H1 (cell line): Measurements from ENCODE around the gene COL25A1. TPM values are rescaled to one million over a fixed set of nuclear protein-coding genes. Genes with fewer than 3 reads are reported as not detected.
A peak's percentile ranks its signal among the peaks of the same experiment; 100 is the strongest.

ENCODE experiments used
- CTCF ChIA-PET: fragments of 300-600 bp; sonication (Branson Sonifier 250); formaldehyde crosslinking; loops from one replicate; lab custom pipeline; 2021; ENCODE audit not compliant: partially characterized antibody; lab: Charles Lee
- POLR2A ChIA-PET: fragments of 300-600 bp; sonication (Branson Sonifier 250); formaldehyde crosslinking; loops from one replicate; lab custom pipeline; 2021; ENCODE audit warnings: inconsistent platforms; ENCODE audit not compliant: partially characterized antibody; lab: Charles Lee
- DNase-seq, 2 experiments: peaks; one replicate each; pipeline versions ENCODE4 v3.0.0 to v3.0.0-alpha.2; 2010 to 2022; ENCODE audit warnings: low spot score in 2 of 2, low read depth in 1 of 2, mixed read lengths in 1 of 2
- FAIRE-seq: peaks from 2 replicates; lab custom pipeline; 2011; peaks lifted over from hg19 to GRCh38; lab: Jason Lieb, UNC
- H2AFZ ChIP-seq: 2 replicates; pipeline ENCODE4 v1.8.1; 2012; ENCODE audit warnings: low read length, inconsistent platforms
- H2AK5ac ChIP-seq: 2 replicates; pipeline ENCODE4 v1.6.1; 2013; ENCODE audit warnings: low read depth, low read length
- H2BK120ac ChIP-seq: replicated peaks from 2 replicates; pipeline ENCODE3; 2013; ENCODE audit warnings: low read depth, low read length, inconsistent platforms
- H2BK12ac ChIP-seq: 2 replicates; pipeline ENCODE4 v1.6.1; 2013; ENCODE audit warnings: low read depth, low read length
- H2BK15ac ChIP-seq: 2 replicates; pipeline ENCODE4 v1.6.1; 2013; ENCODE audit warnings: low read length
- H2BK20ac ChIP-seq: 2 replicates; pipeline ENCODE4 v1.6.1; 2013; ENCODE audit warnings: low read length
- H2BK5ac ChIP-seq: 2 replicates; pipeline ENCODE4 v1.6.1; 2013; ENCODE audit warnings: low read depth, low read length
- H3K14ac ChIP-seq: 2 replicates; pipeline ENCODE4 v1.6.1; 2013; ENCODE audit warnings: inconsistent platforms; ENCODE audit not compliant: insufficient read length
- H3K18ac ChIP-seq: 2 replicates; pipeline ENCODE4 v1.6.1; 2013; ENCODE audit warnings: low read length; ENCODE audit errors: extremely low read depth
- H3K23ac ChIP-seq: 2 replicates; pipeline ENCODE4 v1.6.1; 2013; ENCODE audit warnings: inconsistent platforms; ENCODE audit not compliant: insufficient read length
- H3K23me2 ChIP-seq: 2 replicates; pipeline ENCODE4 v1.6.1; 2013; ENCODE audit warnings: low read depth, low read length
- H3K27ac ChIP-seq: 2 replicates; pipeline ENCODE4 v1.6.1; 2011; ENCODE audit warnings: low read depth, low read length, inconsistent platforms
- H3K27me3 ChIP-seq, 4 experiments: replicated peaks in 1 of 4; 1 replicate in 1 of 4; 2 replicates in 3 of 4; pipeline versions ENCODE4 v1.6.1 to v1.8.1; 2011 to 2013; ENCODE audit warnings: low read length in 3 of 4, mild to moderate bottlenecking in 3 of 4, inconsistent platforms in 2 of 4, mixed read lengths in 2 of 4, moderate library complexity in 1 of 4; ENCODE audit not compliant: control insufficient read depth in 3 of 4, insufficient read depth in 3 of 4; ENCODE audit errors: extremely low read depth in 1 of 4
- H3K36me3 ChIP-seq, 4 experiments: 2 replicates each; pipeline versions ENCODE4 v1.6.1 to v1.8.1; 2011 to 2013; ENCODE audit warnings: mild to moderate bottlenecking in 4 of 4, low read length in 3 of 4, moderate library complexity in 2 of 4, control low read depth in 1 of 4, inconsistent platforms in 1 of 4; ENCODE audit not compliant: insufficient read depth in 4 of 4, control insufficient read depth in 2 of 4
- H3K4ac ChIP-seq: replicated peaks from 2 replicates; pipeline ENCODE3; 2013; ENCODE audit warnings: low read length, low read depth, mixed read lengths, inconsistent platforms; ENCODE audit not compliant: insufficient read length
- H3K4me1 ChIP-seq, 4 experiments: replicated peaks in 1 of 4; 1 replicate in 1 of 4; 2 replicates in 3 of 4; pipeline versions ENCODE4 v1.6.1 to v1.8.1; 2011 to 2013; ENCODE audit warnings: low read length in 3 of 4, inconsistent platforms in 2 of 4, mixed read lengths in 1 of 4; ENCODE audit not compliant: insufficient read depth in 4 of 4, control insufficient read depth in 3 of 4
- H3K4me2 ChIP-seq, 2 experiments: 2 replicates each; pipeline versions ENCODE4 v1.6.1 to v1.8.1; 2011 to 2013; ENCODE audit warnings: low read depth in 2 of 2, low read length in 2 of 2, control low read depth in 1 of 2, inconsistent platforms in 1 of 2, mild to moderate bottlenecking in 1 of 2; ENCODE audit not compliant: insufficient read depth in 1 of 2
- H3K4me3 ChIP-seq, 4 experiments: fragments of 200-600, 300-600 bp in 1 of 4; sonication (generic), shearing (Covaris generic), sonication (Bioruptor Twin) in 1 of 4; 2 replicates each; pipeline versions ENCODE4 v1.5.1 to v1.8.1; 2011 to 2016; ENCODE audit warnings: low read length in 4 of 4, low read depth in 3 of 4, control low read depth in 2 of 4, inconsistent platforms in 2 of 4, mild to moderate bottlenecking in 2 of 4, mixed read lengths in 1 of 4, moderate library complexity in 1 of 4; ENCODE audit not compliant: insufficient read depth in 2 of 4; ENCODE audit errors: extremely low read depth in 1 of 4
- H3K56ac ChIP-seq: replicated peaks from 2 replicates; pipeline ENCODE3; 2013; ENCODE audit warnings: low read depth, mild to moderate bottlenecking, mixed read lengths, low read length, inconsistent platforms; ENCODE audit not compliant: insufficient read length
- H3K79me1 ChIP-seq: 2 replicates; pipeline ENCODE4 v1.6.1; 2013; ENCODE audit warnings: low read depth, low read length, control low read depth
- H3K79me2 ChIP-seq, 2 experiments: 2 replicates each; pipeline versions ENCODE4 v1.6.1 to v1.8.1; 2012 to 2013; ENCODE audit warnings: low read length in 2 of 2, mild to moderate bottlenecking in 2 of 2, inconsistent platforms in 1 of 2; ENCODE audit not compliant: insufficient read depth in 2 of 2, control insufficient read depth in 1 of 2
- H3K9ac ChIP-seq, 4 experiments: replicated peaks in 1 of 4; 1 replicate in 1 of 4; 2 replicates in 3 of 4; pipeline versions ENCODE4 v1.6.1 to v1.8.1; 2011 to 2013; ENCODE audit warnings: low read depth in 3 of 4, low read length in 3 of 4, control low read depth in 2 of 4, mild to moderate bottlenecking in 2 of 4, moderate library complexity in 2 of 4, inconsistent platforms in 1 of 4; ENCODE audit errors: extremely low read depth in 1 of 4
- H3K9me3 ChIP-seq, 2 experiments: 2 replicates each; pipeline versions ENCODE4 v1.6.1 to v1.8.1; 2012 to 2013; ENCODE audit warnings: mild to moderate bottlenecking in 2 of 2, moderate library complexity in 2 of 2, control low read depth in 1 of 2, inconsistent platforms in 1 of 2, low read depth in 1 of 2, low read length in 1 of 2, mixed read lengths in 1 of 2; ENCODE audit not compliant: insufficient read depth in 2 of 2
- H4K20me1 ChIP-seq, 2 experiments: replicated peaks in 1 of 2; 2 replicates each; pipeline versions ENCODE3 to v1.8.1; 2011 to 2013; ENCODE audit warnings: inconsistent platforms in 2 of 2, low read length in 2 of 2, mild to moderate bottlenecking in 1 of 2; ENCODE audit not compliant: insufficient read depth in 2 of 2, control insufficient read depth in 1 of 2
- H4K5ac ChIP-seq: 2 replicates; pipeline ENCODE4 v1.6.1; 2013; ENCODE audit warnings: low read length, low read depth, mixed read lengths, inconsistent platforms; ENCODE audit not compliant: insufficient read length
- H4K8ac ChIP-seq: 2 replicates; pipeline ENCODE4 v1.8.0; 2013; ENCODE audit warnings: mild to moderate bottlenecking, moderate library complexity, low read length, inconsistent platforms; ENCODE audit not compliant: insufficient read depth; ENCODE audit errors: extremely low read depth
- H4K91ac ChIP-seq: replicated peaks from 2 replicates; pipeline ENCODE3; 2013; ENCODE audit warnings: low read length, mixed read lengths, inconsistent platforms; ENCODE audit not compliant: insufficient read length
- JUND ChIP-seq: IDR thresholded peaks from 2 replicates; pipeline ENCODE4 v1.6.1; 2011; ENCODE audit warnings: mild to moderate bottlenecking, improper control_type of control experiment, low read length
- SIX5 ChIP-seq: IDR thresholded peaks from 2 replicates; pipeline ENCODE4 v1.6.1; 2011; ENCODE audit warnings: mild to moderate bottlenecking, low read depth, low read length
- TBP ChIP-seq: IDR thresholded peaks from 2 replicates; pipeline ENCODE4 v1.6.1; 2011; ENCODE audit warnings: low read depth, low read length, improper control_type of control experiment
- YY1 ChIP-seq: IDR thresholded peaks from 2 replicates; pipeline ENCODE4 v1.6.1; 2011; ENCODE audit warnings: low read depth, mild to moderate bottlenecking, low read length
- WGBS, 2 experiments: shearing (Covaris generic) in 1 of 2; methylation state at CpG; one replicate each; pipeline versions ENCODE4 v1.1.6 to v1.1.7; 2013 to 2015; ENCODE audit warnings: low lambda C conversion rate in 2 of 2, mixed read lengths in 2 of 2, inconsistent platforms in 1 of 2, low coverage in 1 of 2, missing lambda C conversion rate in 1 of 2; ENCODE audit not compliant: insufficient replicate concordance in 2 of 2, insufficient coverage in 1 of 2, insufficient read length in 1 of 2; ENCODE audit errors: extremely low coverage in 1 of 2, missing lambda C conversion rate in 1 of 2; 5-methylcytosine and 5-hydroxymethylcytosine counted together
- polyA plus RNA-seq, 7 experiments: library from polyadenylated mRNA; depleted of rRNA in 3 of 7; stranded (reverse) in 5 of 7; unstranded in 2 of 7; fragments of >200 nt in 5 of 7; fragments of 200-250 nt in 2 of 7; gene quantifications; 1 replicate in 5 of 7; 2 replicates in 1 of 7; 4 replicates in 1 of 7; pipeline versions ENCODE4 v1.2.1 to v1.2.3, GENCODE V29; 2011 to 2013; ENCODE audit warnings: missing spikeins in 2 of 7, mixed read lengths in 2 of 7
- total RNA-seq: library from RNA; stranded (reverse); fragmentation: NEBNext Ultra II Directional; extraction: Animal tissue kit (Norgen Biotek cat#: 25700); gene quantifications from 2 replicates; pipeline ENCODE4 v1.2.1, GENCODE V29; 2021

The COL25A1 gene
- total and polyA plus RNA-seq, 2 of the 8 experiments (the other 6 are each of a cell fraction or from before 2014, with no cell fraction given), result 1.1 to 8.3 TPM

GRCh38 chr4:109205186-109205585 is 97.3 kb downstream of the COL25A1 start:
- Histone ChIP-seq H4K8ac (no peak overlapping the region), H3K4me3 (no peak overlapping the region)
- POLR2A ChIA-PET, result no interaction called here

More at GRCh38 chr4:109205186-109205585, 97.3 kb downstream of the COL25A1 start:
- Histone ChIP-seq H3K56ac (no peak overlapping the region), H3K36me3 (no peaks in the 10 kb centered on the region), H2BK5ac (no peak overlapping the region), H3K14ac (no peak overlapping the region), H3K23me2 (no peaks in the 10 kb centered on the region), H3K4ac (no peak overlapping the region), H4K5ac (no peak overlapping the region), H3K9me3 (no peaks in the 10 kb centered on the region), H2BK15ac (no peak overlapping the region), H2BK12ac (no peak overlapping the region), H3K27me3 (no peaks in the 10 kb centered on the region), H3K23ac (no peak overlapping the region), H3K4me2 (no peak overlapping the region), H3K4me1 (peaks cover 0 to 3% (median 0%) of the 10 kb centered on the region in 4 experiments; a peak in 1 of 7 replicates), H2AFZ (no peak overlapping the region), H3K79me1 (no peaks in the 10 kb centered on the region), H4K91ac (no peak overlapping the region), H4K20me1 (no peaks in the 10 kb centered on the region), H3K79me2 (no peaks in the 10 kb centered on the region), H2AK5ac (no peak overlapping the region), H3K27ac (no peak overlapping the region), H2BK20ac (no peak overlapping the region), H2BK120ac (no peak overlapping the region), H3K18ac (no peak overlapping the region), H3K9ac (no peak overlapping the region)
- CTCF ChIA-PET, result interaction anchor here (1.6 kb wide), 1 partner anchor 94 kb away, joined by 7 read pairs; no protein-coding TSS in a partner anchor
- TF ChIP-seq SIX5, result peak; percentile 29; the same call in 1 of the 2 replicates
- no peak for TF ChIP-seq TBP
- TF ChIP-seq YY1, result peak; percentile 61; the same call in 1 of the 2 replicates
- no peak for TF ChIP-seq JUND
- DNase-seq, result no peak
- WGBS, 2 experiments, result 91% methylated on average over 5 of the region's 5 CpGs; no CpG with 5 or more reads in 1 of the 2 experiments
- FAIRE-seq, result no peak
